Upper lobe of left lung (tissue), 4 donors: ENCODE measurements around the gene MED20.

Experiments used
- EP300 ChIP-seq, 4 donors: sonication (generic); formaldehyde crosslinking; IDR thresholded peaks; one replicate each; pipeline ENCODE4 v1.5.1; 2017; ENCODE audit warnings: antibody characterized with exemption in 4 of 4, control low read depth in 2 of 4
- POLR2A ChIP-seq, 4 donors: fragments of 450-650 bp; IDR thresholded peaks; one replicate each; pipeline ENCODE4 v1.5.1; 2016 to 2017; ENCODE audit warnings: antibody characterized with exemption in 4 of 4, mild to moderate bottlenecking in 2 of 4
- POLR2AphosphoS5 ChIP-seq, 2 donors: sonication (generic); formaldehyde crosslinking; IDR thresholded peaks; one replicate each; pipeline ENCODE4 v1.5.1; 2017; ENCODE audit warnings: antibody characterized with exemption in 2 of 2
- TF ChIP-seq, protein P1 (sequence below), 6 experiments: fragments of 450-650 bp in 4 of 6; fragments of 200-600 bp in 2 of 6; sonication (generic) in 2 of 6; IDR thresholded peaks; one replicate each; pipeline ENCODE4 v1.5.1; 2016 to 2019; ENCODE audit warnings: antibody characterized with exemption in 6 of 6

DNA sequence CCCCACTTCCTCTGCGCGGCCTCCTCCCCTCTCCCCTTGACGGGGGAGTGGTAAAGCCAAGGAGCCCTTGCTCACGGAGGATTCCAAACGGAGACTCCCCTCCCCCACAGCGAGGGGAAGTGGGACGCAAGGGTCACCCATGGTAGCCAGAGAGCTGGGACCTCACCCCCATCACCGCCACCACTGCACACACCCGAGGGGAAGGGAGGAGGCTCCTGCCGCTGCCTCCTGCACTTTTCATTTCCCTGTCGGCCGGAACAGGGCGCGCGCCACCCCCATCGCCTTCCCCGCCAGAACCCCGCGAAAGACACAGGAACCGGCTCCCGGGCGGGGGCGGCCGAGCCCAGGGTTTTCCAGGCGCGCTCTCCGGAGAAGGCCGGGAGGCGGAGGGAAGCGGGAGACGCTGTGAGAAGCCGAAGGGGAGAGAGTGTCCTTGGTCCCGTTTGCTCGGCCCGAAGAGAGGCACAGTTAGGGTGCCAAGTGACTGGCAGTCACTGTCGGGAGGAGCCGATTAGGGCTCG, 19.9 kb upstream of the MED20 start:
- TF ChIP-seq, protein P1, sequence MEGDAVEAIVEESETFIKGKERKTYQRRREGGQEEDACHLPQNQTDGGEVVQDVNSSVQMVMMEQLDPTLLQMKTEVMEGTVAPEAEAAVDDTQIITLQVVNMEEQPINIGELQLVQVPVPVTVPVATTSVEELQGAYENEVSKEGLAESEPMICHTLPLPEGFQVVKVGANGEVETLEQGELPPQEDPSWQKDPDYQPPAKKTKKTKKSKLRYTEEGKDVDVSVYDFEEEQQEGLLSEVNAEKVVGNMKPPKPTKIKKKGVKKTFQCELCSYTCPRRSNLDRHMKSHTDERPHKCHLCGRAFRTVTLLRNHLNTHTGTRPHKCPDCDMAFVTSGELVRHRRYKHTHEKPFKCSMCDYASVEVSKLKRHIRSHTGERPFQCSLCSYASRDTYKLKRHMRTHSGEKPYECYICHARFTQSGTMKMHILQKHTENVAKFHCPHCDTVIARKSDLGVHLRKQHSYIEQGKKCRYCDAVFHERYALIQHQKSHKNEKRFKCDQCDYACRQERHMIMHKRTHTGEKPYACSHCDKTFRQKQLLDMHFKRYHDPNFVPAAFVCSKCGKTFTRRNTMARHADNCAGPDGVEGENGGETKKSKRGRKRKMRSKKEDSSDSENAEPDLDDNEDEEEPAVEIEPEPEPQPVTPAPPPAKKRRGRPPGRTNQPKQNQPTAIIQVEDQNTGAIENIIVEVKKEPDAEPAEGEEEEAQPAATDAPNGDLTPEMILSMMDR (IDR thresholded peaks at IDR 0.05): peak in 1 of 6 experiments; percentile 18
- TF ChIP-seq POLR2AphosphoS5 (IDR thresholded peaks at IDR 0.05) (no peak), POLR2A (IDR thresholded peaks at IDR 0.05) (no peak), EP300 (IDR thresholded peaks at IDR 0.05) (no peak)
